GM06990 (cell line): ENCODE measurements around the gene IL17REL.
A peak's percentile ranks its signal among the peaks of the same experiment; 100 is the strongest.

Experiments
- DNase-seq: peaks from one replicate; pipeline ENCODE4 v3.0.0-alpha.2; 2011; ENCODE audit not compliant: insufficient read length; ENCODE audit errors: extremely low read depth
- H3K27me3 ChIP-seq: replicated peaks from 2 replicates; pipeline ENCODE4 v1.6.0; 2011; ENCODE audit warnings: low read length; ENCODE audit not compliant: control insufficient read depth, insufficient read depth
- H3K36me3 ChIP-seq: 2 replicates; pipeline ENCODE4 v1.5.1; 2011; ENCODE audit warnings: low read length; ENCODE audit not compliant: control insufficient read depth, insufficient read depth
- H3K4me3 ChIP-seq: replicated peaks from 2 replicates; pipeline ENCODE4 v1.5.1; 2011; ENCODE audit warnings: low read depth, mild to moderate bottlenecking, control low read depth, low read length
- CTCF ChIP-seq: IDR thresholded peaks from 2 replicates; pipeline ENCODE4 v1.5.1; 2011; ENCODE audit warnings: low read length, control low read depth, mild to moderate bottlenecking, inconsistent platforms; ENCODE audit not compliant: insufficient read depth, poor library complexity, severe bottlenecking

Gene IL17REL

GRCh38 chr22:49962012-49962750 is 50.4 kb downstream of the IL17REL start:
- no peak for TF ChIP-seq CTCF

GRCh38 chr22:49961601-49962011 is 51.0 kb downstream of the IL17REL start:
- DNase-seq, result peak; percentile 74
- Histone ChIP-seq H3K4me3 (peak overlapping the region; percentile 70), H3K27me3 (no peaks in the 10 kb centered on the region), H3K36me3 (peaks cover 13% of the 10 kb centered on the region)
- no peak for TF ChIP-seq CTCF

More at GRCh38 chr22:49962012-49962750, 50.4 kb downstream of the IL17REL start:
- peak overlapping the region; percentile 70 for H3K4me3 ChIP-seq
- DNase-seq, result peak; percentile 88
- H3K27me3 ChIP-seq, result no peaks in the 10 kb centered on the region
- peaks cover 13% of the 10 kb centered on the region for H3K36me3 ChIP-seq

- Histone ChIP-seq H3K27me3 (no peaks in the 10 kb centered on the region), H3K36me3 (peaks cover 13% of the 10 kb centered on the region), H3K4me3 (peak overlapping the region; percentile 70)
- no peak for DNase-seq
- no peak for TF ChIP-seq CTCF
Observed at GRCh38 chr22:49961005-49961600, 51.5 kb downstream of the IL17REL start.

- DNase-seq, result peak; percentile 100
- H3K4me3 ChIP-seq, result peak within 1 kb of the TSS; percentile 70
- H3K36me3 ChIP-seq, result peaks cover 13% of the 10 kb centered on the region
- no peak for TF ChIP-seq CTCF
- H3K27me3 ChIP-seq, result no peaks in the 10 kb centered on the region
Observed at GRCh38 chr22:49960159-49961004, 52.2 kb downstream of the IL17REL start, which contains the start of gene PIM3. PIM3 (plus strand) TSS chr22:49960772; CDS start chr22:49960948, 176 bp downstream.

- no peak for DNase-seq
- peaks cover 13% of the 10 kb centered on the region for H3K36me3 ChIP-seq
Observed at GRCh38 chr22:49959782-49960158, 52.8 kb downstream of the IL17REL start.

More at GRCh38 chr22:49959782-49960158, 52.8 kb downstream of the IL17REL start:
- H3K27me3 ChIP-seq, result no peaks in the 10 kb centered on the region
- H3K4me3 ChIP-seq, result peak overlapping the region; percentile 62
- no peak for TF ChIP-seq CTCF
